Measurements from ENCODE around the gene GBP7.

The GBP7 gene

GRCh38 chr1:89147678-89148658, 27.8 kb downstream of the GBP7 start:
- ATAC-seq, result no peak

GRCh38 chr1:89146721-89147120, 29.1 kb downstream of the GBP7 start:
- no peak for ATAC-seq
- no peak for TF ChIP-seq SNAI2 (CRISPR knock-in tag; IDR thresholded peaks at IDR 0.05)
- TF ChIP-seq ZFP3 (CRISPR knock-in tag; IDR thresholded peaks at IDR 0.05), result no peak

More at GRCh38 chr1:89147678-89148658, 27.8 kb downstream of the GBP7 start:
- TF ChIP-seq ISL1 (CRISPR knock-in tag; IDR thresholded peaks at IDR 0.05) (peak; percentile 49), ZNF70 (CRISPR knock-in tag; IDR thresholded peaks at IDR 0.05) (no peak), TCF4 (CRISPR knock-in tag; IDR thresholded peaks at IDR 0.05; ENCODE audit: borderline replicate concordance) (no peak)

- ATAC-seq, result no peak
- TF ChIP-seq ZNF70 (CRISPR knock-in tag; IDR thresholded peaks at IDR 0.05) (no peak), ZNF565 (CRISPR knock-in tag; conservative IDR thresholded peaks at IDR 0.05; ENCODE audit: low read depth) (no peak), CREB5 (CRISPR knock-in tag; IDR thresholded peaks at IDR 0.05; ENCODE audit: low read depth) (no peak), ZC3H10 (CRISPR knock-in tag; IDR thresholded peaks at IDR 0.05) (no peak), RARB (CRISPR knock-in tag; IDR thresholded peaks at IDR 0.05) (no peak), ZNF8 (CRISPR knock-in tag; IDR thresholded peaks at IDR 0.05) (no peak), PATZ1 (CRISPR knock-in tag; IDR thresholded peaks at IDR 0.05; ENCODE audit: borderline replicate concordance) (no peak), ISL1 (CRISPR knock-in tag; IDR thresholded peaks at IDR 0.05) (no peak)
These were observed 32.3 kb downstream of the GBP7 start for GRCh38 chr1:89143484-89143883.

- TF ChIP-seq CREB5 (CRISPR knock-in tag; IDR thresholded peaks at IDR 0.05; ENCODE audit: low read depth) (no peak), ARNTL (CRISPR knock-in tag; IDR thresholded peaks at IDR 0.05; ENCODE audit: borderline replicate concordance, low read depth) (no peak), ZFP3 (CRISPR knock-in tag; IDR thresholded peaks at IDR 0.05) (no peak), ESRRG (CRISPR knock-in tag; IDR thresholded peaks at IDR 0.05) (no peak), ISL1 (CRISPR knock-in tag; IDR thresholded peaks at IDR 0.05) (no peak), PPARA (CRISPR knock-in tag; IDR thresholded peaks at IDR 0.05; ENCODE audit: borderline replicate concordance) (no peak), SNAI2 (CRISPR knock-in tag; IDR thresholded peaks at IDR 0.05) (no peak), ZC3H10 (CRISPR knock-in tag; IDR thresholded peaks at IDR 0.05) (no peak), ZNF8 (CRISPR knock-in tag; IDR thresholded peaks at IDR 0.05) (no peak), ZNF70 (CRISPR knock-in tag; IDR thresholded peaks at IDR 0.05) (no peak), GLIS3 (CRISPR knock-in tag; IDR thresholded peaks at IDR 0.05) (no peak), RARB (CRISPR knock-in tag; IDR thresholded peaks at IDR 0.05) (no peak), ZNF565 (CRISPR knock-in tag; conservative IDR thresholded peaks at IDR 0.05; ENCODE audit: low read depth) (no peak), TSHZ2 (CRISPR knock-in tag; IDR thresholded peaks at IDR 0.05) (no peak), CSRNP3 (CRISPR knock-in tag; IDR thresholded peaks at IDR 0.05) (no peak)
- no peak for ATAC-seq
These were observed 33.6 kb downstream of the GBP7 start for GRCh38 chr1:89142160-89142559.

All from SK-N-SH treated with all-trans-retinoic acid at 6 μM for 48 hours (cell line).